ENCODE measurements around the gene OLFML2A. TPM values are rescaled to one million over a fixed set of nuclear protein-coding genes. Genes with fewer than 3 reads are reported as not detected.

OLFML2A gene
- total and polyA plus RNA-seq, 2 of the 4 experiments (the other 2 are of a cell fraction): 2.0 to 5.9 TPM

- Histone ChIP-seq H2BK15ac (ENCODE audit: low read depth, low read length) (no peak overlapping the region), H3K36me3 (ENCODE audit: control insufficient read depth, insufficient read depth, low read length) (peaks cover 1% of the 10 kb centered on the region; the same call in 1 of the 2 replicates), H2AK5ac (ENCODE audit: low read depth, low read length) (no peak overlapping the region; the same call in 1 of the 2 replicates), H2BK20ac (ENCODE audit: low read depth, low read length) (no peak overlapping the region), H3K27ac (ENCODE audit: insufficient read depth, low read length) (no peak overlapping the region), H3K4ac (ENCODE audit: low read depth, low read length) (no peak overlapping the region), H2BK120ac (ENCODE audit: low read depth, low read length) (no peak overlapping the region), H3K9me1 (ENCODE audit: insufficient read depth, low read length) (no peaks in the 10 kb centered on the region; the same call in 1 of the 2 replicates), H3K4me3 (ENCODE audit: insufficient read depth, low read depth, low read length) (no peak overlapping the region), H3K56ac (ENCODE audit: extremely low read depth, insufficient read depth, low read length) (no peak overlapping the region), H3K79me1 (ENCODE audit: low read depth in 1 of 2, low read length in 2 of 2) (no peaks in the 10 kb centered on the region), H4K5ac (ENCODE audit: low read depth, low read length) (no peak overlapping the region), H2BK5ac (ENCODE audit: low read depth, low read length, poor library complexity, severe bottlenecking) (no peak overlapping the region), H2AK9ac (replicated peaks; ENCODE audit: low read depth, low read length, poor library complexity) (no peak overlapping the region), H4K8ac (ENCODE audit: low read depth in 2 of 2, low read length in 2 of 2) (no peak overlapping the region), H2AFZ (replicated peaks; ENCODE audit: low read length, poor library complexity) (peak overlapping the region; percentile 29), H4K91ac (ENCODE audit: insufficient read depth, low read depth, low read length) (no peak overlapping the region), H3K4me2 (ENCODE audit: low read depth, low read length) (no peak overlapping the region), H3K18ac (ENCODE audit: low read depth, low read length) (no peak overlapping the region), H3K27me3 (ENCODE audit: control insufficient read depth, insufficient read depth, low read length) (no peaks in the 10 kb centered on the region; the same call in 1 of the 2 replicates), H3K4me1 (ENCODE audit: control insufficient read depth, insufficient read depth, low read length) (peaks cover 14% of the 10 kb centered on the region; the same call in 1 of the 2 replicates), H3K23ac (ENCODE audit: low read depth, low read length) (no peak overlapping the region), H3K14ac (replicated peaks; ENCODE audit: low read depth, low read length) (no peak overlapping the region), H4K20me1 (ENCODE audit: insufficient read depth, low read length) (no peaks in the 10 kb centered on the region), H3K9me3 (ENCODE audit: control insufficient read depth, insufficient read depth, low read length) (no peaks in the 10 kb centered on the region), H3K9ac (ENCODE audit: low read depth, low read length) (no peak overlapping the region)
- dilution Hi-C loops (cut with HindIII; ENCODE audit: low sequenced_read_pairs, unreplicated experiment): no loop called here
- WGBS, 2 experiments (ENCODE audit: extremely low coverage in 2 of 2, insufficient read length in 1 of 2): 96% methylated on average over 5 of the region's 13 CpGs; no CpG with 5 or more reads in 1 of the 2 experiments
- ATAC-seq (ENCODE audit: low read depth): no peak
- ChIA-PET POLR2A (ENCODE audit: unreplicated experiment) (interaction anchor here (0.6 kb wide), 1 partner anchor 29 kb away, joined by 3 read pairs; no protein-coding TSS in a partner anchor), CTCF (interaction anchor here (1.3 kb wide), 1 partner anchor 14 kb away, joined by 3 read pairs; no protein-coding TSS in a partner anchor)
- BruUV-seq (replicated peaks): no TSS peak
- intact Hi-C loops (cut with micrococcal nuclease): no loop called here
- in situ Hi-C loops (cut with MboI; ENCODE audit: low sequenced_read_pairs): no loop called here
- DNase-seq: no peak
- no peak for TF ChIP-seq MAFK (IDR thresholded peaks at IDR 0.05; ENCODE audit: low read depth, low read length)
- TF ChIP-seq RFX5 (IDR thresholded peaks at IDR 0.05; ENCODE audit: low read depth, low read length): no peak
- TF ChIP-seq CEBPB (IDR thresholded peaks at IDR 0.05; ENCODE audit: low read depth, low read length): no peak
- no peak for TF ChIP-seq POLR2A (IDR thresholded peaks at IDR 0.05; ENCODE audit: low read depth, low read length)
- TF ChIP-seq SMC3 (IDR thresholded peaks at IDR 0.05; ENCODE audit: low read depth, low read length): no peak
- TF ChIP-seq CHD1 (IDR thresholded peaks at IDR 0.05; ENCODE audit: low read depth, low read length): no peak
- TF ChIP-seq NFE2L2 (IDR thresholded peaks at IDR 0.05; ENCODE audit: low read depth, low read length): no peak
- no peak for TF ChIP-seq RAD21 (IDR thresholded peaks at IDR 0.05; ENCODE audit: low read length)
- no peak for TF ChIP-seq MAZ (IDR thresholded peaks at IDR 0.05; ENCODE audit: borderline replicate concordance, low read depth, low read length)
- TF ChIP-seq USF2 (IDR thresholded peaks at IDR 0.05; ENCODE audit: low read depth, low read length): no peak
- TF ChIP-seq BHLHE40 (IDR thresholded peaks at IDR 0.05; ENCODE audit: low read depth, low read length): no peak
- no peak for TF ChIP-seq CTCF (conservative IDR thresholded peaks at IDR 0.05; ENCODE audit: low read depth, low read length)
Measured at GRCh38 chr9:124799274-124800006, 22.5 kb downstream of the OLFML2A start.
